ENCODE data around the gene TM4SF5.
A peak's percentile ranks its signal among the peaks of the same experiment; 100 is the strongest.

The TM4SF5 gene

DNA sequence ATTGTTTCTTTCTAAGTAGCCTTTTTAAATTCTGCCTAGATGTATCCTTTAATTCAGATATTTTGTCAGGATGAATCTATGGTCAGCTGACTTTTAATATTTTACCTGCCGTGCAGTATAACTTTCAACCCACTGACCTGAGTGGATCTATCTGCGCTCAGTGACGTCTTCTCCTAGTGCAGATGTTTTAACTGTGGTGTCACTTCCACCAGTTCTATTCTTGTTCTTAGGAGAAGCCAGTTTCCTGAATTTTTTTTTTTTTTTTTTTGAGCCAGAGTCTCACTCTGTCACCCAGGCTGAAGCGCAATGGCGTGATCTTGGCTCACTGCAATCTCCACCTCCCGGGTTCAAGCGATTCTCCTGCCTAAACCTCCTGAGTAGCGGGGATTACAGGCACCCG is 5.0 kb upstream of the TM4SF5 start:
- DNase-seq: no peak
- TF ChIP-seq GATA1 (IDR thresholded peaks at IDR 0.05; ENCODE audit: low read depth, low read length): no peak
- no peak for TF ChIP-seq POLR2A (IDR thresholded peaks at IDR 0.05; ENCODE audit: low read length)

DNA sequence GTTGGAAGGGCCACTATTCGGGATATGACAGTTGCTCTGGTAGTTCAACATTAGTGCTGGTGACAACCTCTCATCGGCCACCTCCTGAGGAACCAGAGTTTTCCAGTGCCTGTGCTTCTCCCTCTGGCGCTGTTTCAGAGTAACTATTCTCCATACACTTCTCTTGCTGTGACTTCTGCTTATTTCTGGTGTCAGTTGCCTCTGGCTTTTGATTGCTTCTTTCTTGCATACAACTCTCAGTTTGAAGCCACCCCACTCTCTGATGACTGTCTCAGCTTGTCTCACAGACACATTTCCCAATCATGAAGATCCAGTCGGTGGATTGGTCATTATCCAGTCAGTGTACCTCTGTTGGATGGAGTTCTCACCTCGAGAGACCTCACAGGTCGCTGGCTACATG is 3.4 kb upstream of the TM4SF5 start:
- no peak for TF ChIP-seq GATA1 (IDR thresholded peaks at IDR 0.05; ENCODE audit: low read depth, low read length)
- DNase-seq: no peak

DNA sequence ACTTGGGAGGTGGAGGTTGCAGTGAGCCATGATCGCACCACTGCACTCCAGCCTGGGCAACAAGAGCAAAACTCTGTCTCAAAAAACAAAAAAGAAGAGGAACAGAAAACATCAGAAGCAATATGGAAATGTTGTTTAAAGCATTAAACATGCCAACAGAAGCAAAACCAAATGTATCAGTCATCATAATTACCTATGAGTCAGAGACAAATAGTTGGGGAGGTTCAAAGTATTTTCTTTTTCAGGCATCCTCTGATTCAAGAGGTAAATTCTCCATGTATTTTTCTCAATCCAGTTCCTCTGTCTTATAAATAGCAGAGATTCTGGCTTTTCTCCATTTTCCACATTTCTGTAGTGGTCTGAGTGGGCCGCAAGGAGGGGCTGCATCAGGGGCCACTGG is 2.1 kb upstream of the TM4SF5 start:
- TF ChIP-seq GATA1 (IDR thresholded peaks at IDR 0.05; ENCODE audit: low read depth, low read length) (no peak), POLR2A (IDR thresholded peaks at IDR 0.05; ENCODE audit: low read length) (no peak)
- no peak for DNase-seq

DNA sequence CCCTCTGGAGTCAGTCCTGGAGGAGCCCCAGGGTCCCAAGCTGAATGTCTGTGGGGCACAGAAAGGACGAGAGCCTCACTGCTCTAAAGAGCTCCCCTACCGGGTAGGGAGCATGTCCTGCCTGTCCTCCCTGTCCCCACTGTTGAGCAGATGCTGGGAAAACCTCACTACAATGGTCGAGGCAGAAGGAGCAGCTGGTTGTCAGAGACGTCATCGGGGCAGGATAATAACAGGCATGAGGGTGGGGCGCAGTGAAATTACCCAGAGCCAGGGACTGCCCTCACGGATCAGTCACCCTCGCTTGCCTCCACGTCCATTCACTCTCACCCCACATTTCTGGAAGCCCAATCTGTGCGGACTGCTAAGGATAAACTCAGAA is 538 bp downstream of the TM4SF5 start:
- DNase-seq: no peak
- TF ChIP-seq GATA1 (IDR thresholded peaks at IDR 0.05; ENCODE audit: low read depth, low read length) (no peak), POLR2A (IDR thresholded peaks at IDR 0.05; ENCODE audit: low read length) (no peak)

DNA sequence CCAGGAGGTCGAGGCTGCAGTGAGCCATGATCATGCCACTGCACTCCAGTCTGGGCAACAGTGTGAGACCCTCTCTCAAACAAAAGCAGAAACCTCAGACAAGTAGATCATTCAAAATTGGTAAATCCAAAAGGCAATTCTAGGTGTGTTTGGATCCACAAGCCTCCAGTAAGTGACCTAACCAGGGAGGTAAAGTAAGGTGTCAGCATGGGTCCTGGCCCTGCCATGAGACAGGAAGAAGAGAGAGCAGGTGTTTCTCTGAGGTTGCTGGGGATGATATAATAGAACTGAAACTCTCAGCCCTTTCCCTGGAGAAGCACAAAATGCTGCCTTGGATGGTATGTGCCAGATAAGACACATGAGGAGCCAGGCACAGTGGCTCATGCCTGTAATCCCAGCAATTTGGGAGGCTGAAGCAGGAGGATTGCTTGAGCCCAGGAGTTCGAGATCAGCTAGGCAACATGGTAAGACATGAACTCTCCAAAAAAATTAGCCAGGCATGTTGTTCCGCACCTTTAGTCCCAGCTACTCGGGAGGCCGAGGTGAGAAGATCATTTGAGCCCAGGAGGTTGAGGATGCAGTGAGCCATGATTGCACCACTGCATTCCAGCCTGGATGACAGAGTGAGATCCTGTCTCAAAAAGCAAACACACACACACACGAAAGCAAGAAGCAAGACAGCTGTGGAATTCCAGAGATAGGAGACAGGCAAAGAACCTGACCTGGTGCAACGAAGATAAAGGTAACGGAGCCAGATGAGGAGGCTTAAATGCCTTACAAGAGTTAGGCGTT is 6.5 kb downstream of the TM4SF5 start:
- no peak for DNase-seq
- no peak for TF ChIP-seq GATA1 (IDR thresholded peaks at IDR 0.05; ENCODE audit: low read depth, low read length)
- no peak for TF ChIP-seq POLR2A (IDR thresholded peaks at IDR 0.05; ENCODE audit: low read length)

DNA sequence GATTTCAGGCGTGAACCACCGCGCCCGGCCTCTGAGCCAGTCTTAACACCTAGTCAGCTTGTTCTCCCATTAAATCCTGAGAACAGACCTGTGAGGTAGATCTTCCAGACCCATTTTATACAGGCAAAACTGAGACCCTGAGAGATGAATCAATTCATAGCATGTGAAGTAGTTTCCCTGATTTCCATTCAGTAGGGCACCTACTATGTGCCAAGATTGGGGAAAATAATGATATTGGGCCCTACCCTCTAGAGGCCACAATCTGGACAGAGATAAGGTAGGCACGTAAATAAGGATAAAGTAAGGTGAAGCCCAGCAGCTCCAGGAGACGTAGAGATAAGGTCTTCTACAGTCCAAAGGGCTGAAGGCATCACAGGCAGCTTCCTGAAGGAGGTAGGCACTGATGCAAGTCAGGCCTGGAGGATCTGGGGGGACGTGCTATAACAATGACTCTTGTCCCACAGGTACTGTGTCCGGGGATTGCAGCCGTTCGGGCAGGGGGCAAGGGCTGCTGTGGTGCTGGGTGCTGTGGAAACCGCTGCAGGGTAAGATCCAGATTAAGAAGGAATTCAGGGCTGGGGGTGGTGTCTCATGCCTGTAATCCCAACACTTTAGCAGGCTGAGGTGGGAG is 8.8 kb downstream of the TM4SF5 start:
- no peak for TF ChIP-seq GATA1 (IDR thresholded peaks at IDR 0.05; ENCODE audit: low read depth, low read length)
- TF ChIP-seq POLR2A (IDR thresholded peaks at IDR 0.05; ENCODE audit: low read length): no peak
- DNase-seq: no peak

DNA sequence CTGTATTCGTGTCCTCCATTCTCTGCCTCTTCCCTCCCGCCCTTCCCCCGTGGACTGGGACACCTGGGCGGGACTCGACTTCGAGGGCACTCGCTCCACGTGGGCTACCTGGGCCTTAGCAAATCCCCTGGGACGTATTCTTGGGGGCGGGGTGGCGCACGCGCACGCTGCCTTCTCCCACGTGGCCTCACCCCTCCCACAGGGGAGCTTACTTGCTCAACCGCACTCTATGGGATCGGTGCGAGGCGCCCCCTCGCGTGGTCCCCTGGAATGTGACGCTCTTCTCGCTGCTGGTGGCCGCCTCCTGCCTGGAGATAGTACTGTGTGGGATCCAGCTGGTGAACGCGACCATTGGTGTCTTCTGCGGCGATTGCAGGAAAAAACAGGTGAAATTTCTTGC is 11.0 kb downstream of the TM4SF5 start:
- no peak for TF ChIP-seq POLR2A (IDR thresholded peaks at IDR 0.05; ENCODE audit: low read length)
- no peak for TF ChIP-seq GATA1 (IDR thresholded peaks at IDR 0.05; ENCODE audit: low read depth, low read length)
- DNase-seq: peak; percentile 29 to 52

DNA sequence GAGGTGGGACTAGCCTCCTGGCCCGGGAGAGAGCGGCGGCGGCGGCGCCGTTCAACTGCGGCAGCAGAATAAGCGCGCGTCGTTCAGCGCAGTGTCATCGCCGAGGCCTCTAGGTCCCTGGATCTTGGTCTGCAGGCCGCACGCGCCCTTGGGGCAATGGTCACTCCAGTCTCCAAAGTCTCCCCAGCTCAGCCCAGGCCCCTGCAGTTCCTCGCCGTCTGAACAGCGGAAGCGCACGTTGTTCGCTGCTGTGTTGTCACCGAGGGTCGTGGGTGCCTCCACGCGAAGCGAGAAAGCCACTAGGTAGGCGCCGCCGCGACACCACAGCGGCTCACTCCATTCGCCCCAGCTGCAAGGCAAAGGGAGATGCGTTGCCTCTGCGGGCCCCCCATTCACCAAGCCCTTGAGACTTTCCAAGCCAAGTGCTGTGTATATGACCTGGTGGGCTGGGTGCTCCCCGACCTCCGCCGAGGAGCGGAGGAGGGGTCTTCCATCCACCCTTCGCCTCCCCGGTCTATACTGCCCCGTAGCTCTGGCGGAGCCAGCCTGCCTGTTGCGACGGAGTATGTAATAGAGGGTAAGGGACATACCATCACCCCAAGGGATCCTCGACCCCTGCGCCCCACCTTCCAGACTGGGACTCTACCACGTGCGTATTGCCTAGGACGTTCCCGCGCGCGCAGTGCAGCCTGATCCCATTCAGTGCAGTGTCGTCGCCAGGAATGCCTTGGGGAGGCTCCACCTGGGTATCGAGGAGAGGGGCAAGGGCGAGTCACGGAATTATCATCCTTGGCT is 13.8 kb downstream of the TM4SF5 start:
- TF ChIP-seq GATA1 (IDR thresholded peaks at IDR 0.05; ENCODE audit: low read depth, low read length) (no peak), POLR2A (IDR thresholded peaks at IDR 0.05; ENCODE audit: low read length) (no peak)

DNA sequence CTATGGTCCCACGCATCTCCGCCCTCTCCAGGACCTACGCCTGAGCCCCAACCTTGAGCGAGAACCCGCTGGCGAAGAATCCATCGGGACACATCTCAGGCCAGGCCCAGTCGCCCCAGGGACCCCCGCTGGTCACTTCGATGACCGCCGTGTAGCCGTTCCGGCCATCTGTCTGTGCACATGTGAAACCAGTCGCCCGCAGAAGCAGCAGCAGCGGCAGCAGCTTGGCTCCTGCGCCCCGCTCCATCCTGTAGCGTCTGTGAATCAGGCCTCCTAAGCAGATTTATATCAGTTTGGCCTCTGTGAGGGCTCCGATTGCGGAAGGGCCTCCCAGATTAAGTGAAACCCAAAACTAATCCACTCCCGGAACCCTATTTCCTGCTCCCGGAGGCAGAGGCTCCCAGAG is 14.4 kb downstream of the TM4SF5 start, which contains the start of gene VMO1:
TSS of gene VMO1 (minus strand) at position 259 of the 406 bp plus-strand sequence. CDS start at position 247, 12 bp downstream.
- DNase-seq: no peak
- TF ChIP-seq POLR2A (IDR thresholded peaks at IDR 0.05; ENCODE audit: low read length) (no peak), GATA1 (IDR thresholded peaks at IDR 0.05; ENCODE audit: low read depth, low read length) (no peak)

More for the DNA sequence above, 13.8 kb downstream of the TM4SF5 start:
- no peak for DNase-seq

DNA sequence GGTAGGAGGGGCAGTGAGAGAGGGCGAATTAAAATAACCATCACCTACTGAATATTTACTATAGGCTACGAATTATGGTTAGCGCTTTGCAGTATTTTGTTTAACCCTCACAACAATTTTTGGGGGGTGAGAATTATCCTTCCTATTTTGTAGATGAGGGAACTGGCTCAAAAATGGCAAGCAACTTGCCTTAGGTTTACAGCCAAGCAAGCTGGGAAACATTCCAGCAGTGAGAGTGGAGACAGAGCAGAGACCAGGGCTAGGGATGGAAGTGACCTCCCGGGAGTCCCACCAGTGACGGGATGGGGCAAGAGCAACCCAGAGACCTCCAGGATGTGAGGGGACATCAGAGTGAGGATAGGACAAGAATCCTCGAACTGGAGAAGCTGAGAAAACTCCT is 14.8 kb downstream of the TM4SF5 start:
- DNase-seq: no peak
- TF ChIP-seq GATA1 (IDR thresholded peaks at IDR 0.05; ENCODE audit: low read depth, low read length): no peak
- no peak for TF ChIP-seq POLR2A (IDR thresholded peaks at IDR 0.05; ENCODE audit: low read length)

DNA sequence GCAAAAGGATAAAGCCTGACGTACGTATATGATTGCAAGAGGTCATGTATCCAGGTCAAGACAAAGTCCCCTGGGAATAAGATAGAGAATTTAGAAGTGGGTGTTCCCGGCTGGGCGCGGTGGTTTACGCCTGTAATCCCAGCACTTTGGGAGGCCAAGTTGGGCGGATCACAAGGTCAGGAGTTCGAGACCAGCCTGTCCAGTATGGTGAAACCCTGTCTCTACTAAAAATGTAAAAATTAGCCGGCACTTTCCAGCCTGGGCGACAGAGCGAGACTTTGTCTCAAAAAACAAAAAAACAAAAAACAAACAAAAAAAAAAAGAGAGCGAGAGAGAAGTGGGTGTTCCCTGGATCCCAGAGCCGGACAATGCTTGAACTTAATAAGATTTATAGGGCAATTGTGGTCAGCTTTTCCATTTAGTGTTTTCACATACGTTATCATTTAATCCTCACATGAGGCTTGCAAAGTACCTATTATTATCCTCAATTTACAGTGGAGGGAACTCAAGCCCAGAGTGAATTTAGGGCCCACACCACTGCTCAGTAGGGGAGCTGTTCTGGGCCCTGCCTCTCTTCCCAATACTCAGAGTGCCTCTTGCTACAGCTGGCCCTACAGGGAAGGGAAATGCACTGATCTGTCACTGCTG is 16.6 kb downstream of the TM4SF5 start:
- no peak for DNase-seq
- no peak for TF ChIP-seq POLR2A (IDR thresholded peaks at IDR 0.05; ENCODE audit: low read length)
- TF ChIP-seq GATA1 (IDR thresholded peaks at IDR 0.05; ENCODE audit: low read depth, low read length): no peak

DNA sequence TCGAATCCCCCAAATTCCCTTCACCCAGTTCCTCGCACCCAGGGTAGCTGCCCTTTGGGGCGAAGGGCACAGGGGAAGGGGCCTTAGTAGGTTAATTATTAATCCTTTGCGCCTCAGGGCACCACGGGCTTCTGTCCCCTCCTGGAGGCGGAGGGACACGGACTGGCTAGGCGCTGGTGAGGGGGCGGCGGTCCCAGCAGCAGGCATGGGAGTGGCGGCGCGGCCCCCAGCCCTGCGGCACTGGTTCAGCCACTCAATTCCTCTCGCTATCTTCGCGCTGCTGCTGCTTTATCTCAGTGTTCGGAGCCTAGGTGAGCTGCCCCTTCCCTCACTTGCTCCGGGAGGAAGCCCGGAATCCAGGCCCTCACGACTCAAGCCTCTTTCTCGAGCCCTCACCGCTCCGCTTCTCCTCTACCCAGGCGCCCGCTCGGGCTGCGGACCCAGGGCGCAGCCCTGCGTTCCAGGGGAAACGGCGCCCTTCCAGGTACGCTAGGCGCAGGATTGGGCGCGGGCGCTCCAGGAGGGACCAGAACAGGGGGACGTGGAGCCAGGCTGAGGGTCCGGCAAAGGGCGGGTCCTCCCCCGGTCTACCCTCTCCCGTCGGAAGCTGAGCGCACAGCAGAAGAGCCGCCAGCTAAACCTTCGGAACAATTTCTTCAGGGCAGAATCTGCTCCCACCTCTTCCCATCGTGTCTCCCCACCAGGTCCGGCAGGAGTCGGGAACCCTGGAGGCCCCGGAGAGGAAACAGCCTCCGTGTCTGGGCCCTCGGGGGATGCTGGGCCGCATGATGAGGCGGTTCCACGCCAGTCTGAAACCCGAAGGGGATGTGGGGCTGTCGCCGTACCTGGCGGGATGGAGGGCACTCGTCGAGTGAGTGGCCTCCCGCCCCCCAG is 17.4 kb downstream of the TM4SF5 start, which contains the start of gene GLTPD2:
TSS of gene GLTPD2 (plus strand) at position 158 of the 894 bp plus-strand sequence. CDS start at position 206, 48 bp downstream.
- no peak for TF ChIP-seq GATA1 (IDR thresholded peaks at IDR 0.05; ENCODE audit: low read depth, low read length)
- no peak for TF ChIP-seq POLR2A (IDR thresholded peaks at IDR 0.05; ENCODE audit: low read length)
- no peak for DNase-seq

DNA sequence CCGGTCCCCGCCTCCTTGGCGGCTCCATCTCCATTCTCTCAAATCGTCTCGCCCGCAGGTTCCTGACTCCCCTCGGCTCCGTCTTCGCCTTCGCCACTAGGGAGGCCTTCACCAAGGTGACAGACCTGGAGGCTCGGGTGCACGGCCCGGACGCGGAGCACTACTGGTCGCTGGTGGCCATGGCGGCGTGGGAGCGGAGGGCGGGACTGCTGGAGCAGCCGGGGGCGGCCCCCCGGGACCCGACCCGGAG is 17.9 kb downstream of the TM4SF5 start:
- no peak for DNase-seq
- TF ChIP-seq GATA1 (IDR thresholded peaks at IDR 0.05; ENCODE audit: low read depth, low read length) (no peak), POLR2A (IDR thresholded peaks at IDR 0.05; ENCODE audit: low read length) (no peak)
